Stomach (tissue), 4 donors: ENCODE results near the gene NCOA1.

Experiments
- EP300 ChIP-seq: sonication (generic); formaldehyde crosslinking; IDR thresholded peaks from one replicate; pipeline ENCODE4 v1.6.1; 2017; ENCODE audit warnings: antibody characterized with exemption
- POLR2A ChIP-seq, 4 donors: fragments of 450-650 bp; IDR thresholded peaks; one replicate each; pipeline ENCODE4 v1.6.1; 2016; ENCODE audit warnings: antibody characterized with exemption in 4 of 4, control low read depth in 2 of 4, mild to moderate bottlenecking in 1 of 4, moderate library complexity in 1 of 4
- TF ChIP-seq, protein P1 (sequence below), 7 experiments: fragments of 450-650 bp in 4 of 7; fragments of 200-600 bp in 3 of 7; sonication (generic) in 3 of 7; IDR thresholded peaks; one replicate each; pipeline ENCODE4 v1.5.1; 2016 to 2019; ENCODE audit warnings: antibody characterized with exemption in 7 of 7, control low read depth in 2 of 7, mild to moderate bottlenecking in 1 of 7

- TF ChIP-seq, protein P1, sequence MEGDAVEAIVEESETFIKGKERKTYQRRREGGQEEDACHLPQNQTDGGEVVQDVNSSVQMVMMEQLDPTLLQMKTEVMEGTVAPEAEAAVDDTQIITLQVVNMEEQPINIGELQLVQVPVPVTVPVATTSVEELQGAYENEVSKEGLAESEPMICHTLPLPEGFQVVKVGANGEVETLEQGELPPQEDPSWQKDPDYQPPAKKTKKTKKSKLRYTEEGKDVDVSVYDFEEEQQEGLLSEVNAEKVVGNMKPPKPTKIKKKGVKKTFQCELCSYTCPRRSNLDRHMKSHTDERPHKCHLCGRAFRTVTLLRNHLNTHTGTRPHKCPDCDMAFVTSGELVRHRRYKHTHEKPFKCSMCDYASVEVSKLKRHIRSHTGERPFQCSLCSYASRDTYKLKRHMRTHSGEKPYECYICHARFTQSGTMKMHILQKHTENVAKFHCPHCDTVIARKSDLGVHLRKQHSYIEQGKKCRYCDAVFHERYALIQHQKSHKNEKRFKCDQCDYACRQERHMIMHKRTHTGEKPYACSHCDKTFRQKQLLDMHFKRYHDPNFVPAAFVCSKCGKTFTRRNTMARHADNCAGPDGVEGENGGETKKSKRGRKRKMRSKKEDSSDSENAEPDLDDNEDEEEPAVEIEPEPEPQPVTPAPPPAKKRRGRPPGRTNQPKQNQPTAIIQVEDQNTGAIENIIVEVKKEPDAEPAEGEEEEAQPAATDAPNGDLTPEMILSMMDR (IDR thresholded peaks at IDR 0.05), result no peak
- TF ChIP-seq POLR2A (IDR thresholded peaks at IDR 0.05) (no peak), EP300 (no peak)
Observed at GRCh38 chr2:24644032-24644431, 153.0 kb downstream of the NCOA1 start.
